SW480 (cell line): ENCODE measurements around the gene IL2RG.

Source experiments
- DNase-seq: peaks from one replicate; pipeline ENCODE4 v3.0.0-alpha.2; 2016; ENCODE audit warnings: low spot score

Gene IL2RG

DNA sequence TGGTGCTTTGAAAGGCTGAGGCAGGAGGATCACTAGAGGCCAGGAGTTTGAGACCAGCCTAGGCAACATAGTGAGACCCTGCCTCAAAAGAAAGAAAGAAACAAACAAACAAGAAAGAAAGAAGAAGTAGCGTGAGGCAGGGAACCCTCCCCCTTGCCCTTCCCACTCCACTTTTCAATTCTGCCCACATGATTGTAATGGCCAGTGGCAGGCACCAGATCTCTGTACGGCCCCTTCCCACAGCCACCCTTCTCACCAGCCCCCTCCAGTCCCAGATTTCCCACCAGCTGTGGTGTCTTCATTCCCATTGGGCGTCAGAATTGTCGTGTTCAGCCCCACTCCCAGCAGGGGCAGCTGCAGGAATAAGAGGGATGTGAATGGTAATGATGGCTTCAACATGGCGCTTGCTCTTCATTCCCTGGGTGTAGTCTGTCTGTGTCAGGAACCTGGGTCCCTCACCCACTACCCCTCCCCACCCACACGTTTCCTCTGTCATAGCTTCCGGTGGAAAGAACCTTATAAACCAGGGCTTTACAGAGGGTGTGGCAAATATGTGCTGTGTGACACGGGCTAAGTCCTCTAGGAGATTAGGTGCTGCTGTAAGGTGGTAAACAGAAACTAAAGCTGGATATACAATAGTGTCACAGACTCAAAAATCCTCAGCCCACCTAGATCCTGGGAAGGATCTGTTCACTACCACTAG, at the start of gene IL2RG:
Gene IL2RG (minus strand): TSS at position 437 of the 703 bp plus-strand sequence. CDS start 38 bp downstream, at position 399.
- peak; percentile 28 for DNase-seq

GRCh38 chrX:71160475-71160874, 49.1 kb upstream of the IL2RG start:
- DNase-seq, result no peak

DNA sequence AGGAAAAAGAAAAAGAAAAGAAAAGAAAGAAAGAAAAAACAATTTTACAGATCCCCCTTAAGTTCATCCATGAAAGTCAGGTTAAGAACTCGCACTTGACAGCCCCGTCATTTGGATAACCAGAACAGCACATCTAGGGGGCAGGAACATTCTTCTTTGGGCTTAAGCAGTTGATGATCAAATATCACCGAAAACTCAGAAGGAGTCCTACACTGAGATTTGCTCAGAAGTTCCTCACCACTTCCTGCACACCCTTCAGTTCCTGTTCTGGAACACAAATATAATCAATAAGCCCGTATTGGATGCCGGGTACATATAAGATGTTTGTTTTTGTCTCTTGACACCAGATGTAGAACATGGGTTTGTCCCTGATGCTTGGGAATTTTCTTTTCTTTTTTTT, 48.0 kb upstream of the IL2RG start:
- DNase-seq, result no peak

DNA sequence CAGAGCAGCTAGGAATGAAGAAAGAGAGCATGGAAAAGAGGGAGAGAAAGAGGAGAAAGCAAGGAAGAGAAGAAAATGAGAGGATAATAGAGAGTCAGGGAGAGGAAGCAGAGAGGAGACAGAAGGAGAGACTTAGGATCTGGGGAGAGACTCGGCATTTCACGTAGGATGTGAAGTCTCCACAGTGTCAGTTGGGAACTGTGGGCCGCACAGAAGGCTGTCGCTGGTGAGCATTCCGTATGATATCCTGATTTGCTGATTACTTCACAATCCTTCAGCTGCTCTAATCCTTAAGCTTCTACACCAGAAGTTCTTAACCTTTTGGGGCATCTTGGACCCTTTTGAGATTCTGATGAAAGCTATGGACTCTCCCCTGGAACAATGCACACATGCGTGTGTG, 47.2 kb upstream of the IL2RG start:
- DNase-seq, result no peak

- DNase-seq, result no peak
Observed at GRCh38 chrX:71154641-71155040, 43.3 kb upstream of the IL2RG start.

DNA sequence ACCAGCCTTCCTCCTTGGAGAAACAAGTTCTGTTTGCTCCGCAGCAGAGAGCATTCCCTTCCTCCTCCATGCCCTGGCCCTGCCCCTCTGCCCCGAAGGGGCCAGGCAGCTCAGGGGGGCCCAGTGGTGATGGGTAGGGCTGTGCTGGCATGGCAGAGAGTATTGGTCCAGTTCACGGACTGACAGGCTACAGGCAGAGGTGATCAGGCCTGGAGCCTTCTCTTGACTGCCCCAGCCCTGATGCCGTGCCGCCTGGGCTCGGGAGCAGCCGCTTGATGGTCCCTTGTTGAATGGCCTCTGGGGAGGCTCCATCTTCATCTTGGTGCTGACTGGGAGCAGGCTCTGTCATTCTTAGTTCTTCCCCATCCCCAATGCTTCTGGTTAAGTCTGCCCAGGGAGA, 42.8 kb upstream of the IL2RG start:
- DNase-seq, result no peak

DNA sequence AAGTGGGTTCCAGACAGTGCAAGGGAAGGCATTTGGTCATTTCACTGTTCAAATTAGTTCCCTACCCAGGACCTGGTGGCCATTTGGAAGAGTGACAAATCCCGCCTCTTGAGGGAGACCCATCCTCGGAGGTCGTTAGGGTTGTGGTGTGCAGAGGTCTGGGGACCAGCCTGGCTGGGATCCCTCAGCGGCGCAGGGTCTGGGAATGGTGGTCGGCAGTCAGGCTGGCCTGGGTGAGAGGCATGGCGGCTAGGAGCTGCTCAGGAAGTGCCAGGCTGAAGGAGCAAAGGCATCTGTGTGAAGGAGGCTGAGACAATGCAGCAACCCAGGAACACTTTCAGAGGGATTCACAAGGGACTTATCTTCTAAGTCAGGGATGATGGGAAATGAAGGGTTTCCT, 40.0 kb upstream of the IL2RG start:
- DNase-seq, result no peak

DNA sequence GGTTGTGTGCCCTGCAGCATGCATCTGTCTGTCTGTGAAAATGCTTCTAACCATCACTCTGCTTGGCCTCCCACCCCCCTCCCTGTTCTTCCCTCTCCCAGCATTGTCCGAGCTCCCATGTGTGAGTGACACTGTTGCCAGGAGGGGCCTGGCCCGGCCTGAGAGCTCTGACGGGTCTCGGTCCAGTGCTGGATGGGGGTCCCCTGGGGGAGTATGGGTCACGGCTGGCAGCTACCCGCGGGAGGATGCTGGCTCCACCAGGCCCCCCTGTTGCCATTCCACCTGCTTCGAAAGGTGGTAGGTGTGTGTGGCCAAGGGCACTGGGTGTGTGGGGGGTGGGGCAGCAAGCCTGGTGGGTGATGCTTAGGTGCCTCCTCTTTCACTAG, 36.9 kb upstream of the IL2RG start:
- no peak for DNase-seq

DNA sequence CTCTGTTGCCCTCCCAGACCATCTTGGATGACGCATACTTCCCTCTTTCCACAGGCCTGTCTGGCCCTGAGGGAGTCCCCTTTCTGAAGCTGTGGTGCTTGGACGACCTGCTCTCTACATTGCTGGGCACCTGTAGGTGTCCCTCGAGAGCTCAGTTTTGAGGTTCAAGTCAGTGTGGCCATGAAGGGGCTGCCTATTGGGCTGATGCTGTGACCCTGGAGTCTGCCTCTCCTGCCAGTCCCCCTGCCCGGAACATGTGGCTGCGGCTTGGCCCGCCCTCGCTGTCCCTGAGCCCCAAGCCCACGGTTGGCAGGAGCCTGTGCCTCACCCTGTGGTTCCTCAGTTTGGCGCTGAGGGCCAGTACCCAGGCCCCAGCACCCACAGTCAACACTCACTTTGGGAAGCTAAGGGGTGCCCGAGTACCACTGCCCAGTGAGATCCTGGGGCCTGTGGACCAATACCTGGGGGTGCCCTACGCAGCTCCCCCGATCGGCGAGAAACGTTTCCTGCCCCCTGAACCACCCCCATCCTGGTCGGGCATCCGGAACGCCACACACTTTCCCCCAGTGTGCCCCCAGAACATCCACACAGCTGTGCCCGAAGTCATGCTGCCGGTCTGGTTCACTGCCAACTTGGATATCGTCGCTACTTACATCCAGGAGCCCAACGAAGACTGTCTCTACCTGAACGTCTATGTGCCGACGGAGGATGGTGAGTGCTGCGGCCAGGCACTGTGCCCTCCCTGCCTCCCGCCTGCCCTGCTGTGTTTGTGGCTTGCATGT, 36.3 kb upstream of the IL2RG start:
- DNase-seq, result no peak

GRCh38 chrX:71144651-71145050, 33.3 kb upstream of the IL2RG start, which contains the start of gene NLGN3:
NLGN3 (plus strand) TSS chrX:71144841; CDS start chrX:71147750, 2,909 bp downstream.
- no peak for DNase-seq

GRCh38 chrX:71143508-71143907, 32.1 kb upstream of the IL2RG start:
- DNase-seq, result no peak

DNA sequence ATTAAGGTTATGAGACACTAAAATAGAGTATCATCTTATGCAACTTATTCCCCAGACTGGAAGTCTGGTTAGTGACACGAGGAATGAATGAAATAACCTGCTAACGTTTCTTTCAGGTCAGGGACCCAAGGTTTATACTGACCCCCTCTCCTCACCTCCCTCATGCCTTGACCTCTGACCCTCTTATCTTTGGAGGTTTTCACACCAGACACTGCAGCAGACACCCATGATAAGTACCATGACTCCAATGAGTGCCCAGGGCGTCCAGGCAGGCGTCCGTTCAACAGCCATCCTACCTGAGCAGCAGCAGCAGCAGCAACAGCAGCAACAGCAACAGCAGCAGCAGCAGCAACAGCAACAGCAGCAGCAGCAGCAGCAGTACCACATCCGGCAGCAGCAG, 29.1 kb upstream of the IL2RG start:
- DNase-seq, result no peak

- no peak for DNase-seq
Observed at GRCh38 chrX:71131510-71131909, 20.1 kb upstream of the IL2RG start.

- DNase-seq, result peak; percentile 52
Observed at GRCh38 chrX:71128915-71129765, 17.8 kb upstream of the IL2RG start.

- no peak for DNase-seq
Observed at GRCh38 chrX:71128166-71128833, 16.9 kb upstream of the IL2RG start.

DNA sequence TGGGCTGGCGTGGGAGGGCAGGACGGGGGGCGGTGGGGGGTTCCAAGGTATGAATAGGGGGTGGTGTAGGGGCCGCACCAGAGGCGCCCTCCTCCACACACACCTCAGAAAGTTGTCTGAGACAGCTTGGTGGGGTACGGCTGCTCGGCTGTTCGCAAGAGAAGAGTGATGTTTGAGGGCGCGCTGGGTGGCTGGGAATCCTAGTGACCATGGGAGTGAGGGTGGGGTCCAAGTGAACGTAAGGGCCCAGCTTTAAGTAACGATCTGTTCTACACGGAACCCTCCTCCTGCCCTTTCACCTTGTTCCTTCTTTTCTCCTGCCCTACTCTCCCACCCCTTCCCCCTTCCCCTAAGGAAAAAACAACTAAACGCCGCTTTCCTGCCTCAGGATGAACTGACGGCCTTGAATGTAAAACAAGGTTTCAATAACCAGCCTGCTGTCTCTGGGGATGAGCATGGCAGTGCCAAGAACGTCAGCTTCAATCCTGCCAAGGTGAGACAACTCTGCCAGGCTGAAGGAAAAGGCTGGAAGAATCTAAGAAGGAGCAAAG, 7.7 kb upstream of the IL2RG start:
- DNase-seq, result no peak

DNA sequence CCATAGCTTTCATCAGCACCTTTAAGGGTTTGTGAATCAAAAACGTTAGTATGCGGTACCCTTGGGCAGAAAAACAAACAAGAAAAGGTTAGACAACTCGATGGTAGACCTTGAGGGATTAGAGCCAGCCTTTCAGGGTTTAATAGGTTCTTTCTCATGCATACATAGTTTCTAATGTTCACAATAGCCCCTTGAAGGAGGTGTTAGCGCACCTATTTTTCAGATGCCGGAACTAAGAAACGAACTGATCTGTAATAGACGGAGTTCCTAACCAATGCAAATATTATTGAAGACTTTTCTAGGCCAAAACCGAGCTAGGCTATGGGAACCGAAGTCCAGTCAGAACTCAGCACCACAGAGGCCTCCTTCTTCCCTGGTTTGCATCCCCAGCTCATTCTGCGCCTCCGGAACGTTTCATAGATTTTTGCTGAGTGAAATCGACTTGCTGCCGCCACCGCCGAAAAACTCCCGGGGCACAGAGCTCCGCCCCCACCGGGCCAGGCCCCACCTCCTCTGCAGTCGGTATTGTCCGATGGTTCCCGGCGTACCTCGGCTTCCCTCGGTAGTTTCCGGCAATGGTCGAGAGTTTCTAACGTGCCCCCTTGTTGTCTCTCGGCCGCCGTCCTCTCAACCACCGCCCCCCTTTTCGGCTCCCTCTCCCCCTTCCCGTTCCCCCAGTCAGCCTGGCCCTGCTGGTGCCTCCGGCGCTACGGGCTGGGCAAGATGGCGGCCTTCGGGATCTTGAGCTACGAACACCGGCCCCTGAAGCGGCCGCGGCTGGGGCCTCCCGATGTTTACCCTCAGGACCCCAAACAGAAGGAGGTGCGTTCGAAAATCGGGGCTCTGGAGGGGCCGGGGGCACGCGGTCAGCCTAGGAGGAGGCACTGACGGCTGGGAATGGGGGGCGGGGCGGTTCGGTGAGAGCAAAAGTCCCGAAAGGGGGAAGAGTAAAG, 6.9 kb upstream of the IL2RG start, which contains the start of gene MED12:
Gene MED12 (plus strand): TSS at position 565 of the 953 bp plus-strand sequence. CDS start 159 bp downstream, at position 724.
- peak; percentile 77 for DNase-seq

GRCh38 chrX:71117358-71117757, 6.0 kb upstream of the IL2RG start:
- no peak for DNase-seq

DNA sequence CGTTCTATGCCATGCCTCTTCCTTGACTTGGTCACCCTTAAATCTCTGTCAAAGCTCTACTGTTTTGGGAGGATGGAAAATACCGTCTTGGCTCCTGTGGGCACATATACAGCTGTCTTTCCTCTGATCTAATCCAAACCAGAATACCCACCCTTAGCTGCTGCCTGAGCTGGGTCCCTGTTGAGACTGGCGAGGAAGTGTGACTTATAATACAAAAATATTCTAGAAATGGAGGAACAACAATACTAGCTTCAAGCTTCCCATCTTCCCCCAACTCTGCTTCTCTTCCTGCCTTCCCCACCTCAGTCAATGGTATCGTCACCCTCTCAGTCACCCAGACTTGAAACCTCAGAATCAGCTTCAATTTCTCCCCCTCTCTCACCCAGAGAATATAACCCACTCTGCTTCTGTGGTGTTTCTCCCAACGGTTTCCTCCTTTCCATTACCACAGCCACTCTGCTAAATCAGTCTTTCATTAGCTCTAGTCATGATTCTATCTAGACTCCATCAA, 599 bp upstream of the IL2RG start:
- DNase-seq, result no peak

DNA sequence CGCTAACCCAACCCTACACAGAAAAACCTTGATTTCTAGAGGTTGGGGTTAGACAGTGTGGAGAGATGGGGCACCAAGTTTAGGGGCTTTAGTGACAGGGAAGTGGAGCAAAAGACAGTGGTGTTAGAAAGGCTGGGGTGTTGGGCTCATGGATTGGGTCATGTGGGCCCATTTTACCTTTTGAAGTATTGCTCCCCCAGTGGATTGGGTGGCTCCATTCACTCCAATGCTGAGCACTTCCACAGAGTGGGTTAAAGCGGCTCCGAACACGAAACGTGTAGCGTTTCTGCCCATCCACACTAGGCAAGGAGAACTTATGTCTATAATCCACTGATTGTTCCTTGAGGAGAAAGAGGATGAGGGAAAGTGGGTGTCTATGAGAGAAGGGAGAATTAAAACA, 2.3 kb downstream of the IL2RG start:
- DNase-seq, result no peak
